HG02798 (cell line): Measurements from ENCODE around the gene MAS1.
"Not testable (repeated sequence)": the region's sequence is repeated elsewhere in the genome, so short reads cannot be mapped to it uniquely, and the experiment has no call there.

Experiments used
- ATAC-seq: cut with Tn5 transposase; IDR thresholded peaks from one replicate; pipeline ENCODE4 v1.9.1; 2021; ENCODE audit warnings: mild to moderate bottlenecking; ENCODE audit not compliant: unreplicated experiment, poor library complexity

MAS1 gene

GRCh38 chr6:159913862-159914564, 23.2 kb downstream of the MAS1 start:
- no peak for ATAC-seq

DNA sequence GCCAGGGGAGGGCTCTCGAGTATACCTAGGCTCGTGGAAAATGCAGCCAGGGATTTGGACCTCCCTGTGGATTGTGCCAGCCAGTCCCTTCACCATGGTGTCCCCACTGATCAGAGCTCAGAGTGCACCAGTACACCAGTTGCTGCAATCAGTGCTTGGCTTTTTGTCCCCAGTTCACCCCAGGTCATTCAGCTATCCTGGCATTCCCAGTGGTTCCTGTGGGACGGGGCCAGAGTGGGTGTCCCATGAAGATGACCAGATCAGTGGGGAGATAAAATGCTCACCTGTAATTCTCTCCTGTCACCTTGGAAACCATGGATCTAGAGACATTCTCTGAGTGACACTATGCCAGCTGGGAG, 23.8 kb downstream of the MAS1 start:
- no peak for ATAC-seq

- ATAC-seq, result no peak
These were observed 24.6 kb downstream of the MAS1 start for GRCh38 chr6:159915397-159915796.

- no peak for ATAC-seq
These were observed 25.4 kb downstream of the MAS1 start for GRCh38 chr6:159916237-159916636.

DNA sequence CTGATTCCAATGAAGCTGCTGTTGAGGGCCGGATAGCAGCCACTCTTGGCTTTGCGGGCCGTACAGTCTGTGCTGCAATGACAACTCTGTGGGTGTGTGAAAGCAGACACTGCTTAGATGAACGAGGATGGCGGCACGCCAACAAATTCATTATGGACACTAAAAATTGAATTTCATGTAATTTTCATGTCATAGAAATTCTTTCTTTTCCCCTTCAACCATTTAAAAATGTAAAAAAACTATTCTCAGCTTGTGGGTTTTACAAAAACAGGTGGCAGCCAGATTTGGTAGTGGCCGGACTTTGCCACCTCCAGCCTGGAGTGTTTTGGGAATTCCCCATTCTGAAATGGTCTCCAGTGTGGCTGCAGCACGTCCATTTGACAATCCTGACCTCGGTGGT, 26.0 kb downstream of the MAS1 start:
- ATAC-seq, result no peak

DNA sequence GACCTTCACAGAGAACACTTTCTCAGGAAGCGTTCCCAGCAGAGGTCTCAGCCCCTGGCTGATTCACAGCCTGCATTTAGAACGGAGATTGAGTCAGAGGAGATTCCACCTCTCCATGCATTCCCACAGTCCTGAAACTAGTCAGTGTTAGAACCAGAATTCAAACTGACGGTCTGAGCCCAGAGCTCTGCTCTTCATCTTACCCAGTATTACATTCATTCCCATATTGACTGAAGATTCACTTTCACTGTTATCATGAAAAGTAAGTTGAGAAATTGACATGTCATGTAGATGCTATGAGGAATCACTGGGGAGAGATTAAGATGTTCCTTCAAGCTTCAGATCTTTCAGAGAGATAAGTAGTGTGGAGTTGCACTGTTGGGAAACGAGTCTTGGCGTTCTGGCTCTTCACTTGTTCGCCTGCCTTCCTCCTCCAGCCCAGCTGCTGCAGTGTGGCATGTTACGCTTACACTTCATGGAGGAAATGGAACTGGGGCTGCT, 28.3 kb downstream of the MAS1 start:
- no peak for ATAC-seq

DNA sequence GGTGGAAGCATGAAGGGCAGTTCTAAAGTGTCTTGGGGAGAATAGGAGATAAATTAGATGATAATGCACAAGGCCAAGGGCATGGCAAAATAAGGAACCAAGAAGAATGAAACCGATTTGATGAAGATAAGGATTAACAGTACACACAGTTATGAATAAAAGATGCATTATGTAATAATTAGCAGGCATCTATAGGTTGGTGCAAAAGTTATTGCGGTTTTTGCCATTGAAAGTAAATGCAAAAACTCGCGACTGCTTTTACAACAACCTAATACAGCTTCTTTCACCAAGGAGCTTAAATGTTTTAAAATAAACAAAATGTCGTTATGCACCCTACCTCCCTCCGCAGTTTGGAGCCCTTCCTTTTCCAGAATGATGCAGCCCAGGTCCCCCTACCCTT, 29.0 kb downstream of the MAS1 start:
- no peak for ATAC-seq

GRCh38 chr6:159924150-159924549, 33.4 kb downstream of the MAS1 start:
- not testable (repeated sequence) for ATAC-seq

DNA sequence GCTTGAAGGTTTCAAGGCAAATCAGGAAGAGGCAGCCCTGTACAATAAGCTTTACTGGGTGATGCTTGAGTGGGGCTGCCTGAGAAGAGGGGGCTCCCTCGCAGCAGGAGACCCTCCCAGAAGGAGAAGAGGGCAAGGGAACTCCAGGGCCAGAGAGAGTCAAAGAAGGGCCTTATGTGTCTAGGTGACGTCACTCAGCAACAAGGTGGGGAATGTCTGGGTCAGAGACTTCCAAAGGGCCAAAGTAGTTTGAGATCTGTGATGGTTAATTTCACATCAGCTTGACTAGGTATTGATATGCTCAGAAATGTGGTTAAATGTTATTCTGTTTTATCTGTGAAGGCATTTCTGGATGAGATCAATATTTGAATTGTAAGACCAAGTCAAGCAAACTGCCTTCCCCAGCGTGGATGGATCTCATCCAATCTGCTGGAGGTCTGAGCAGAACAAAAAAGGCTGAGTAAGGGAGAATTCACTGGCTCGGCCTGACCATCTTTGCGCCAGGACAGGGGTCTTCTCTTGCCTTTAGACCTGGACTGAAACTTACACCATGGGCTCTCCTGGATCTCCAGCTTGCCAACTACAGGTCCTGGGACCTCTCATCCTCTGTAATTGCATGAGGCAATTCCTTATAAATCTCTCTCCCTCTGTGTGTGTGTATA, 35.9 kb downstream of the MAS1 start:
- ATAC-seq, result no peak

- ATAC-seq, result peak; percentile 64
These were observed 39.0 kb downstream of the MAS1 start for GRCh38 chr6:159929819-159930218.

DNA sequence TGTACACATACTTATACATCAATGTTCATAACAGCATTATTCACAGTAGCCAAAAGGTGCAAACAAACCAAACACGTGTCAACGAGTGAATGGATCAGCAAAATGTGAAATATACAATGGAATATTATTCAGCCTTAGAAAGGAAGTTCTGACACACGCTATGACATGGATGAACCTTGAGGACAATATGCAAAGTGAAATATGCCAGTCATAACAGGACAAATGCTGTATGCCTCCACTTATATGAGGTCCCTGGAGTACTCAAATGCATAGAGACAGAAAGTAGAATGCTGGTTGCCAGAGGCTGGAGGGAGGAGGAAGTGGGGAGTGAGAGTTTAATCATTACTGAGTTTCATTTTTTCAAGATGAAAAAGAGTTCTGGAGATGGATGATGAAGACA, 40.3 kb downstream of the MAS1 start:
- peak; percentile 85 for ATAC-seq

DNA sequence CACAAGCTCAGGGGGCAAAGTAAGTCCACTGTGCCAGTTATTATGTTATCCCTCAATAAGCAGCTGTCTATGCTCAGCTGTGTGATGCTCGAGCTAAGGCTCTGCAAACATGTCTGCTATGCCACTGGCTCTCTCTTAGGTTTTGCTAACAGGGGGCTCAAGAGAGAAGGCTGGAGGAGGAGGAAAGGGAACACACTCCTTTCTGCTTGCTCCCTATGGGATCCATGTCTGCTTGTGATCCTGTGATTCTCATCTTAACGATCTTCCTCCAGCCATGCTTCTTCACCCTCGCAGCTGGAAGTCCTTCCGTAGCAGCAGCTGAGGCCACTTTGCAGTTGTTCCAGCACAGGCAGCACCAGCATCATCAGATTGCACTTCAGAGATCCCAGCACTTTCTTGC, 41.1 kb downstream of the MAS1 start:
- ATAC-seq, result no peak

DNA sequence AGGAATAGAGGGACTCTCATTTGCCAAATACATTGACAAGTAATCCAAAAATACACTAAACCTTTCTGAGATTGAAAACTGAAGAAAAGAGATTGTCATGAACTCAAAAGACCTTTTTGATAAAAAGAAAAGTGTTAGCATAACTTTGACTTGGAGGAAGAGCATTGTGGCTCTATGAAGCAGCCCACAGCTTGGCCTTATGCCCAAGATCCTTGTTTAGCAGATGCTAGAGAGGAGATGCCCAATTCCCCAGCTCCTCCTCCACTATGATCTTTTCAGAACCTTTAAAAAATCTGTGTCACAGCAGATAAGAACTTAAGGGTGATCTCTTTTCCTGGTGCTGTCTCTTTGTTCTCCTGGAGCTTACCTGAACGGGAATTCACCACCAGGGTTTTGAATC, 42.3 kb downstream of the MAS1 start:
- no peak for ATAC-seq

DNA sequence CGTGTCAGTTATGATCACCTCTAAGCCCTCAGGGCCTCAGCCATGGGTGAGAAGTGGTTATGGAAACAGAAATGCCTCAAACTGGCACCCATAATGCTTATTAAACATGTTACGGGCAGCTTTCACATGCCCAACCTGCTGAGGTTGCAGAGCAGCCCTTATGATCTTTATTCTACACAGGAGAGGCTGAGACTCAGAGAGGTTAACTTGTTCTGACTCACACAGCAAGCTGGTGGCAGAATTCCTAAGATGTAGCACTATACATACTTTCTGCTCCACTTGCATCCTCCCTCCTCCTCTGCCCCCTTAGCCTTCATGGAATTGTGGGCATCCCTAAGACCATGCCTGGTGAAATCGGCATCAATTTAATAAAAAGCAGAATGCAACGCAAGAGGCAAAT, 43.4 kb downstream of the MAS1 start:
- no peak for ATAC-seq

DNA sequence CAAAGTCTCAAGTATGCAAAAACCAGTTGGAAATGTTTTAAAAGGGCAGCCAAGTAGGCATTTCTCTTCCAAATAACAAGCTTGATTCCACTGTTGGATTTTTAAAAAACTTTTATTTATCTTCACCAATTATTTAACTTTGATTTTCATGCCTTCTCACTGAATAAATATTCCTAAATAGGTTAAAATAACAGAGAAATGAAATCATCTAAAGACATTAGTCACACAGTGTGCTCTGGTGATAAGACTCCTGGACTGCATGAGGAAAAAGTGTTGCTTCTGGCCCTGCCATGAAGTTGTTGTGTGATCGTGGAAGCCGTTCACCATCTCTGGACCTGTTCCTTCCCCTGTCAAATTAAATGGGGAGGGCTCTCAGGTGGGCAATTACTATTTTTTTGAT, 44.3 kb downstream of the MAS1 start:
- no peak for ATAC-seq

DNA sequence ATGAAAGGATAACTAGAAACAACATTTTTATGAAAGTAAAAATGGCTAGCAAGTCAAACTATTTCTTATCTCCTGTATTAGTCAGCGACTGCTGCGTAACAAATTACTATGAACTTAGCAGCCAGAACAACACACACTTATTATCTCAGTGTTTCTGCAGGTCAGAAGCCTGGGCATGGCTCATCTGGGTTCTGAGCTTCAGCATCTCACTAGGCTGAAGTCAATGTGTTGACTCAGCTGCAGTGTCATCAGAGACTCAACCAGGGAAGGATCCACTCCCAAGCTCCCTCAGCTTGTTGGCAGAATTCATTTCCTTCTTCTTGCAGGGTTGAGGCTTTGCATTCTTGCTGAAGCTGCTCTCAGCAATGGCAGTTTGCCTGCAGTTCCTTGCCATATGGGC, 44.8 kb downstream of the MAS1 start:
- no peak for ATAC-seq

DNA sequence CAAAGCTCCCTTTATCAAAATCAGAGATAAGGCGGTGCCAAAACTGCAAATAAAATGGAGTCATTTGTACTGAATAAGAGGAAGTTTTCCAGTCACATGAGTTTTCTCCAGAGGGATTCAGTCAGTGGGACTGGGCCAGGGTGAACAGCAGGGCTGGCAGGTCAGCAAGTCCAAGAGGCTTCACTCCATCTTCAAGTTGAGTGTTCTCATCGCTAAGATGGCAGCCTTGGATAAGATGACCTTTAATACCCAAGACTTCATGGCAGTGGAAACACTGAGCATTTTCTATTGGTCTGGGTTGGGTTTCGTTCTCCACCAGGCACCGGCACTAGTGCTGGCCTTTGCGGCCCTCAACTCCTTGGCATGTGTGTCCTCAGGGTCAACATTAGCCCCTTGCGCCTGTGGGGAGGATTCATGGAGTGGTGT, 48.8 kb downstream of the MAS1 start:
- ATAC-seq, result no peak
